ENCODE measurements around the gene TMEM108.

The TMEM108 gene

DNA sequence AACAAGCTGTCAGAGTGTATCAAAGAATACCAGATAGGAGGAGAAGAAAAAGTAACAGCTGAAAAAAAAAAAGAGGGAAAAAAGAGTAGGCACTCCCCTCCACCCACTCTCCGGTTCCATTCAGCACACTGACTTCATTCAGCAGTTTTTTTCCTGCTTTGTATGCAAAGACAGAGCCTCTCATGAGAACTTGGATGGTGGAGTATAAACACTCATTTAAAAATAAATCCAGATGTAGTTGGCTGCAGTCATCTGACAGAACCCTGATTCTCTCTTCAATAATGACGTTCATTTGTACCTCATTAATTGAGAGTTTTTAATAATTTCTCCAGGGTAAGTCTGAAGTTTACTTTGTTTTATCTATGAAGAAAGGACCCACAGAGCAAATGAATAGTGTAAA, 81.0 kb downstream of the TMEM108 start:
- DNase-seq (ENCODE audit: low spot score), result no peak

DNA sequence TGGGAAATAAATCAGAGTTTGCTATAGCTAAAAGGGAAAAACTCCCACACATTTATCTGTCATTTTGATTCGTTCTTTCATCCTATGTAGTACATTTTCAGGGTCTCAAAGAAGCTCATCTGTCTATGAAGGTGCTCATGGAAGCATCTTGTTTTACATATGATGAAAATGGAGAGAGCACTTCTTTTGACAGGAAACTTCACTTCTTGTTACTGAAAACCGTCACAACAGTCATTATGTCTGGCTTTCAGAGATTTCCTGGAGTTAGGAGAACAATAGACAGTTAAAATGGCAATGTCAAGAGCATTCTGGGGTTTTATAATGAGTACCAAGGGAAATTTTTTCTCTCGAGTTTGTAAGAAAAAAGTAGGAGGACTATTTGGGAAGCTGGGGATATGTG, 83.3 kb downstream of the TMEM108 start:
- no peak for DNase-seq (ENCODE audit: low spot score)

DNA sequence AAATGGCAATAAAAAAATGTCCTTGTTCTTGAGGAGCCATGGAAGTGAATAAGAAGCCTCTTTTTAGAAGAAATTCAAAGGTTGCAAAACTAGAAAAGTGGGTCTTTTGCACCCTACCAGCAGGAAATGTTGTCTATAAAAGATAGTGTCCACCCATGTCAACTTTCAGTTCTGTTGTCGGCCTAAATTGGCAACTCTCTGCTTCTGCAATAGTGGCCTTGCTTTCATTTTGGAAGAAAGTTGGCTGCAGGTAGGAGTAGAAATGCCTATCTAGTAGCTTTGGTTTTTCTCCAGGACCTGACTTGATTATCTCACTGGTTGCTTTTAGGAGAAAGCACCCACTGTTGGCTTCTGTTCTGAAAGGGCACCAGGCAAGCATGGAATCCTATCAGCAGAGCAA, 85.4 kb downstream of the TMEM108 start:
- DNase-seq (ENCODE audit: low spot score), result no peak

DNA sequence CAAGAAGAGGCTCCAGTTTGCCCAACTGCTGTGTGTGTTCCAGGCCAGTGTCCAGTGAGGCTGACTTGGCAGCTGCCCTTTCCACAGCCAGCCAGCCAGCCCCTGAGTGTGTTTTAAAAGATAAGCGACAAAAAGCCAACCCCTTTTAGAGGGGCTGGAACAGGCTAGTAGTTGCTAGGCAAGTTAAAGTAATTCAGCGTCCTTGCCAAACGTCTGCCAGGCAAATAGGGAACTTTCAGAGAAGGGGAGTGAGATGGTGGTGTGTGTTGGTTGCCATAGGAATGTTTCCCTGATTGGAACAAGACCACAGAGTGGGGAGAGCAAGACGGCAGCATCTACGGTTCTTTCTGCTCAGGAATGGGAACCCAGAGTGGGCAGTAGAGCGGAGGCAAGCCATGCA, 86.3 kb downstream of the TMEM108 start:
- DNase-seq (ENCODE audit: low spot score), result no peak

DNA sequence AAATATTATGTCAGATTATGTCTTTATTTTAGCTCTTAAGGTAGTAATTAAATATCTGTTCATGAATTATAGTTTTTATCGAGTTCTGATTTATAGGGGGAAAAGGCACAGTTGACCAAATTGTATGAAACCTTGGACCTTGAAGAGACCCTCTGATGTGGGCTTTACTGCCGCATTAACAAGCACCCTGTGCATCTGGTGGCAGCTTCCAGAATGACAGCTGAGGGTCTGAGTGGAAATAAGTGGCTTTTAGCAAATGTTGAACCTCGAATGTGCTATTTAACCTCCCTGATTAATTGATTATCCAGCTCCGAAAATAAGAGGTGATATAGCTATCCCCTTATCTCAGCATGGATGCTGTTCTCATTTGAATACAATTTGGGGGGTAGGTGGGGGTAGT, 87.0 kb downstream of the TMEM108 start:
- no peak for DNase-seq (ENCODE audit: low spot score)

DNA sequence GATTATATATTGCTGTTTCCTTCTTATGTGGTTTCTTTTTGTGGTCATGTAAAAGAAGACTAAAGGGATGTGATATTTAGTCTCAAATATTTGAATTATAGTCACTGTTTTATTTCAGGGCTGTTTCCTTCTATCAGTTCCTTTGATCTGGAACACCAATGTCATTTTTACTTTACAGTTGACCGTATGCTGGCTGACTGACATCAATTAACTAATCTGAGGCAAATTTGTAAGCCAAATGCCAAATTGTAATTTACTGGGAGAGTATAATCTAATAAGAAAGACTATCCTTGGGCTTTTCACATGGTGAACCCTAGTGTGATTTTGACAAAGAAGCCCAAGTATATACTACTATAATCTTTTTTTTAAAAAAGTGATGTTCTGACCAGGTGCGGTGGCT, 87.6 kb downstream of the TMEM108 start:
- no peak for DNase-seq (ENCODE audit: low spot score)

DNA sequence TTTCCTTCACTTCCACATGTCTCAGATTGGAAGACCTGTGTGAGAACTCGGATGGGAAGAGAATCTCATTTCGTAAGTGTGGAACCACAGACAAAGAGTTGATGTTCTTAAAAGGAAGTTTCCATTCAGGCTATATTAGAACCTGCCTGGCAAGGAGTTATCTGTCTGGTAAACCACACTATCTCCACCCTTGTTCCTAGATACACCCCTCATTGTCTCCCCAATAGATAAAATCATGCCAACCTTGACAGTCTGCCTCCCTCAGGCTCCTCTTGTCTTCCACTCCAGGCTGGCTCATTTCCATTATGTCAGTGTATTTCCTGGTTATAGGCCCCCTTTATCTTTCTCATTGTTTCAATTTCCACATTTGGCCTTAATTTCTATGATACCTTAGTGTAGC, 89.2 kb downstream of the TMEM108 start:
- DNase-seq (ENCODE audit: low spot score), result no peak

DNA sequence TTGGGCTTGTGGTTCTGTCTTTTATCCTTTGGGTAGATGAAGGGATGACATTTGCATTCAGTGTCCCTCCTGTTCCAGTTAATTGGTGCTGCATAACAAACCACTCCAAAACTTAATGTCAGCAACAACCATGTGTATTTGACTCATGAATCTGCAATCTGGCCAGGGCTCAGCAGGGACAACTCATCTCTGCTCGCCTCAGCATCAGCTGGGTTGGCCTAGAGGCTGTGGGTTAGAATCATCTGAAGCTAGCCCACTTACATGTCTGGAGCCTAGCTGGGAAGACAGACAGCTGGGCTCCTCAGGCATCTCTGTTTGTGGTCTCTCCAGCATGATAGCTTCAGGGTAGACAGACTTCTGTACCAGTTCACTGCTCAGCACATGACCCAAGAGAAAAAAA, 92.0 kb downstream of the TMEM108 start:
- DNase-seq (ENCODE audit: low spot score), result no peak

DNA sequence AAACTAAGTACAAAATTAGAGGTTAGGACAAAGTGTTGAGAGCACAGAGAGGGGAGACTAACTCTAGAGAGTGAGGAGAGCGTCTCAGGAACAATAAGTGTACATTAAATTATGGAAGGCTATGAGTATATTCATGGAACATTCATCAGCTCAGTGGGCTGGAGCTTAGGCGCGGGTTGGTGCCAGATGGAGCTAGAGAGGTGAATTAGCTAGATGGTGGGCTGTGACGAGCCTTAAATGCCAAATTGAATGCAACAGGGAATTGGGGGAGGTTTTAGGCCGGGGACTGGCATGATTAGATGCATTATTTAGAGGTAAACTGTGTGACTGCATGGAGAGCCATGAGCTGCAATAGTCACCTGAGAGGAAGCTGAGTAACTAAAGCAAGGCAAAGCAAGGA, 97.1 kb downstream of the TMEM108 start:
- no peak for DNase-seq (ENCODE audit: low spot score)

DNA sequence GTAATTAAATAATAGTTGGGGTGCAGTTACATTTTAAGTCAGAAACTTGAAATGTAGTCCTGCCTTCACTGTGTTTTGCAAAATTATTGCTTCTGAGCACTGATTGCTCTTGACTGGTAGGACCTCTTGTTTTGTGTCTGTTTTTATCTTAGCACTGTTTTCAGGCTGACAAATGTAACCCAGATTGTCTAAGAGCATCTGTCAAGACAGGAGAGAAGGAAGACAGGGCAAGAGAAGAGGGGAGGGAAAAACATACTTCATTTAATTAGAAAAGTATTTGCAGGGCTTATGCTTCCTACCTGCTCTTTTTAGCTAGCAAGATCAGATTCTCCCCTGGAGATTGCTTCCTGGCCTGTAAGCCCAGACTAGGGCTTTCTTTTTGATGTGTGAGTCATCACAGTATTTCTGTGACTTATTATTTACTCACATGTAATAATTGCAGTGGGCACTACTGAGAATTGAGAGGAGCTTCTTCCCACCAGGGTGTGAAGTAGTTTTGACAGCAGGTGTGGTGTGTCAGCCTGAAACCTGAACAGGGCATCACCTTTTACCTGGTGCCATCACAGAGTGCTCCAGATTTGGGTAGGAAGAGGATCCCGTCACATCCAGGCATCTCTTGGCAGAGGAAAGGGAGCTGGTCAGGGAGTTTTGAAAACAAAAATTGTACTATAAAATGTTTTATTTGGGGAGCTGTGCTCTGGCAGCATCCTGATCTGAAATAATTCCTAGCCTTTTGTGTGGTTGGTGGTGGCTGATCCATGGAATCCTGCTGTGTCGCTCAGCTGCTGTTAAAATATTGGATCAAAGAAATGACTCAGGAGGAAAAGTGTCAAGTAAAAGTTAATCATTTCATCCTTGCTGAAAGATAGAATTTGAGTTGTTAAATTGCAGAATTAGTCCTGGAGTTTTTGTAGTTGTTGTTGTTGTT, 98.2 kb downstream of the TMEM108 start:
- DNase-seq (ENCODE audit: low spot score), result no peak

DNA sequence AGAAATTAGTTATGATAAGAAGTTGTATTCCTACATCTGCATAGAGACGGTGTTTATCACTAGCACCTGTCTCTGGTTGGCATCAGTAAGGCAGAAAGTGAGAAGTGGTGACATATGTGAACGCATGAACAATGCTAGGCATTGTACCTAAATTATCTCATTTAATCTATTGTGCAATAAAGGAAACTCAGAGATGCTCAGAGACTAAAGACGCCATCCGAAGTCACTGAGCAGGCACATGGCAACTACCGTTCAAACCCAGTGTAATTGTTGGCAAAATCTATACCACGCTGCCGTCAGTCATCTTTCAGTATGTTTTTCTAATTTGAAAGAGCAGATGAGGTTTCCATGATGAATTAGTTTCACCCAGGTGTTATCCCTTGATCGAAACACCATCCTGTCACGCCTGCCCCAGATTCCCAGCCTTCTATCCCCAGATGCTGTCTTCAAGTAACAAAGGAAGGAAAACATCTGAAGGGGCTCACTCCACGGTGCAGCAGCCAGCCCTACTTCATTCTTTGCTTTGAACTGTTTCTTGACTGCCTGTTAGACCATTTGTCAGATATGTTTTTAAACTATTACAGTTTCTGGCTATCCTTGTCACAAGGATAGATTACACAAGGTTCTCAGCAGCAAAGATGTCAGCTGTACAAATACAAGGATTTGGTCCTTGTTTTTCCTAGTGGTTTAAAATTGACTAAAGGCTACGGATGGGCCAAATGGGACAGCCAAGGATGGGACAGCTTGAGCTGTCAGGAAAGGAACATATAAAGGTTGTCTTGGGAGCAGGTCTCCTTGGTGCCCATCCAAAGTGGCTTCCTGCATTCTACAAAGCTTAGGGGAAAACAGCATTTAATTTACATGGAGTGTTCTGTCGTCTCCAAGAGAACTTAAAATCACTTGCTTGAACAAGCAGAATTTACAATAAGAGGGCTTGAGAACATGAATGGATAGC, 99.1 kb downstream of the TMEM108 start:
- no peak for DNase-seq (ENCODE audit: low spot score)

DNA sequence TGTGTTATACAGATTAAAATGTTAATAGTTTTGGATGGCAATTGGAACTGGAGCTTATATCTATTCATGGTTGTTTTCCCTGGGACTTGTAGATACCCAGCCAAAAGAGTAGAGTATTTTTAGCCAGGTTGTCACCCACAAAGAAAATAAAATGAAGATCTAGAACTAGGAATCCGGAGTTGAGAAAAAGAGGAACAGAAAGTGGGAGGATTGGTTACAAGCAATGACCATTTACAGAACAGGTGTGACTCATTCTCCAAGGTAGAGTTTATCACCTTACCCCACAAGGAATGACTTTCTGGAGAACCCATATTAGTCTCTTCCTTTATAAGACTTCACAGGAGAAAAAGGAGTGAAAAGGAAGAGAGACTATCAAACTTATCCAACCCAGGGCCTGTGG, 99.8 kb downstream of the TMEM108 start:
- DNase-seq (ENCODE audit: low spot score), result no peak

DNA sequence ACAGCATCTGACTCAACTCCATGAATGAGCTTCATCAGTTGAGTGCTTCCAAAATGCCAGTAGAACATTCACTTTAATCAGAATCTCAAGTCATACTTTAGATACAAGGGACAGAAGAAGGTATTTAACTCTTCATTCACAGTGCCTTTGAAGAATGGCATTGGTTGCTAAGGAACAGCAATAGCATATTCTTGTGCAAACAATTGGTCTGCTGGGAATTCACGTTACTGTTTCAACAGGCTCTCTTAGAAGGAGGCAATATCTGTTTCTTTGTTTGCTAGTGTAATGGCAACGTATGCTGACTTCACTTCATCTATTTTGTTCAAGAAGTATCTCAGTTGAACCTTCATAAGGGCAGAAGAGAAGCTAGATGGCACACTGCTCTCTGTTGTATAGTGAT, 113.9 kb downstream of the TMEM108 start:
- DNase-seq (ENCODE audit: low spot score), result no peak

DNA sequence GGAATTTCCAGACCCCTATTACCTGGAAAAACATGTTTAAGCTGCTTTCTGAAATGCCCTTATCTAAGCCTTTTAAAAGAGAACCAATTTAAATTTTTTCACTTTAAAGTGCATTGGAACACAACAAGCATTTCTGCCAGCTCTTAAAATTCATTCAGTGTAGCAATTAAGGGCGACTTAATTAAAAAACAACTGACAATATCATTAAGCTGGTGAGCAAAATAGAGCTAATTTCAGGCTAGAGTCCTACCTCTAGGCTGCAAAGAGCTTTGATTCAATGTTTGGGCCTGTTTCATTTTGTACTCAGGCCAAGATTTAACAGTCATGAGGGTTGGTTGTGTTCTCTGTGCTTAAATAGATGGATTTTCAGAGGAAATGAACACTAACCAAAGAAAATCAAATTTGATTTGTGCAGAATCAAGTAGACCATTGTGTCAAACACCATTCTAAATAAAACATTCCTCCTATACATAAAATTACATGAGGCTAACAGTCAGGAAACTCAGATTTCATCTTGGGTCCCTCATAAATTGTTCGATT, 114.6 kb downstream of the TMEM108 start:
- no peak for DNase-seq (ENCODE audit: low spot score)

DNA sequence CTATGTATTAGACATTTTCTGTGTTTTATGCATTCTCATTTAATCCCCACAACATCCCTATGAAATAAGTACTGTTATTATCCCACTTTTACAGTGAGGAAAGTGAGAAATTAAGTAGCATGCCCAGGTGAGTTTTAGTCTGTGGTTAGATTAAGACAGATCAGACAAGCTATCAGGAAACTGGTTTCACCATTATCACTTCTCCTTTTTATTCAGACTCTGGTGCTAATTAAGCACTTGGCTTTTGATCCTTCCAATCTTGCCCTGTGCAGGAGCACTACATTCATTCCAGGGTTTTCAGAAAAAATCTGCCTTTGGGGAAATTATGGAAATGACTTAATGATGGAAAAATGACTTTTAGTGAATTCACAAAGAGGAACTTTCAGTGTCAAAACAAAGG, 115.2 kb downstream of the TMEM108 start:
- no peak for DNase-seq (ENCODE audit: low spot score)

DNA sequence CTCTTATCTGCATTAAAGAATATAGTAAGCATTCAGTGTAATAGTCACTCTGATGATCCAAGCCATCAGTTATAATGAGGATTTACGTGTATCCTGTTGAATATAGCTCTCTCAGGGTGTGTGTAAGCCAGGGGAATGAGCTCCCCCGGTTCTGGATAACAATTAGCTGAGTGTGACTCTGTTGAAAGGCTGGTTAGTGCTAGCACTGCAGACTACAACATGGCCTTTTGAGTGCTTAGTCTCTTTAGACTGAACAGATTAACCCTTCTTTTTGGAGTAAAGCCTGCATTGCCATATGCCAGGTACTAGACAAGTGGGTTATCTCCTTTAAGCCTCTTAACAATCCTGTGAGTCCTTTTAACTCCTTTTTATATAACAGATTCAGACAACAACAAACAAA, 119.5 kb downstream of the TMEM108 start:
- no peak for DNase-seq (ENCODE audit: low spot score)

DNA sequence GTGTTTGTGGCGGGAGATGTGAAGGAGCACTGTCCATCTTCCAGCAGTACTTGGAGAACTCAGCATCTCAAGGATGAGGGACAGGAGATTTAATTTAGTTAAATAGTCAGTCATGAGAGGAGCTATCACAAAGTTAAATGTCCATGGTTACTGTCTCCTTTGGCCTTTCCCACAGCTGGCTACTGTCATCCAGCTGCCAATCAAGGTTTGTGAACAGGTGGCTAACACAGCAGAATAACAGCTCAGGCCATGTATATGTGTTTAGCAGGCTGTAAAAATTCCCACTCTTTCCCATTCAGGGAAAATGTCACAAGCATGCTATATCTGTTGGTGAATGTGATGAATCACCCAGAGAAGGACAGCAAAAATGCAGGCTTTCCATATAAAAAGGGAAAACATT, 120.5 kb downstream of the TMEM108 start:
- DNase-seq (ENCODE audit: low spot score), result no peak

DNA sequence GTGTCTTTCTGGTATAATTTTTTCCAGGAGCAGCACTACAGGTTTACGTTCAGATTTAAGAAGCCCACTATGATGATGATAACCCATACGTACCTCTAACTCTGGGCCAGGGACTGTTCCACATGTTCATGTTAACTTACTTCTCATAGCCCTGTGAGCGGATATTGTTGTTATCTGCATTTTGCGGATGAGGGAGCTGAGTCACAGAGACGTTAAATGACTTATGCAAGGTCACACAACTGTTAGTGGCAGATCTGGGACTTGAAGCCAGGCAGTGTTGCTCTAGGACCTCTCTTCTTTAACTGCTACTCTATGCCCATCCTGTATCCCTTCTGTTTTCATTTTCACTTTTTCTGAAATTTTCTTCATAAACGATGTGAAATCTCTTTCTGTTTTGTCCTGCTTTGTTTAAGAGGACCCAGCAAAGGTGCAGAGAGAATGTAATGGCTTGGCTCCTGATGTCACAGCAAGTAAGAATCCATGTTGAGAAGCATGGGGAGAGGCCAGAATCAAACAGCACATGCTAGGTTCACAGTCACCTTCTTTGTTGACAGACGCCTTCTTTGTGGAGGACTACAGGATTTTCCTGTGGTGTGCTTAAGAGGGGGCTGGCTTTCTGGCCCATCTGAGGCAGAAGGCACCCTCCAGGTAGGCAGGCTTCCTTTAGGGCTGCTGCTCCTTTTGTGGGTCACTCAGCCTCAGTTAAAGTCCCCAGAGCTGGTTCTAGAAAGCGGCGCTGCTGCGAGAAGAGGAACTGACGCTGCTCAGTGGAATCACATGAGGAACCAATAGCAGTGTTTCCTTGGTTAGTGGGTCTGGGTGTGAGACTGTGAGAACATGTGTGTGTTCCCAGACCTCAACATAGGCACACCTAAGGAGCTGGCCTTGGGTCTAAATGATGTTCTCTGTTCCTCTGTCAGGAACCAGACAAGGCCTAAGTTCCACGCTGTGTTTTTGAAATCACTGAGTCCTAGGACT, 121.6 kb downstream of the TMEM108 start:
- DNase-seq (ENCODE audit: low spot score), result no peak

DNA sequence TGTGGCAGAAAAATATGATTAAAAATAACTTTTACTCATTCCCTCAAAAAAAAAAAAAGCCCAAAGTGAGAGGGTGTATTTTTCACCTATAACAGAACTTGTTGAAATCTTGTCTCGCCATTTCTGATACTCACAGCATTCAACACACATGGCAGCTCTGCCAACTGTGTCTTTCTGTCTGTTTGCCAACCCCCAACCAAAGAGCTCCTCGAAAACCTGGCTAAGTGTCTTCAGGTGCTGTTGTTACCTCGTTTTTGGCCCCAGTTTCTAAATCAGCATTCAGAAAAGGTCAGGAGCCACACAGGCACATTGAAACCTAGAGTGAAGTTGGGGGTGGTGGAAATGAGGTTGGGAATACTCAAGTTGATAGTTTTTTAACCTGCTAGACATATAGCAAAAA, 123.5 kb downstream of the TMEM108 start:
- no peak for DNase-seq (ENCODE audit: low spot score)

DNA sequence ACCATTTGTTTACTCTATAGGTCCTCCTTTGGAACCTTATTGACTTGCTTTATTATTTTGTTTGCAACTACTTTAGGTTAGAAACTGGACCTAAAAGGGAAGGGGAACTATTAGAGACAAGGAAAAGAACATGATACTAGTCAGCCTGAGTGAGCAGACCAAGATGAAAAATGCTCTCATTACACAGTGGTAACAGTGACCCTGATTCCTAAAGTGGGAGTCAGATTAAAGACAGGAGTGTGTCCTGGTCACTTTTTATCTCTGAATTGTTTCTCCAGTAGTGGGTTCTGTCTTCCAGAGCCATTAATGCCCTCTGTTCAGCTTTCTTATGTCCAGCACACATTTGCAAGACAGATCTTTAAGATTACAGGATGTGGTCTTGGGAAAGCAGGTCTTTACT, 124.1 kb downstream of the TMEM108 start:
- DNase-seq (ENCODE audit: low spot score), result no peak

DNA sequence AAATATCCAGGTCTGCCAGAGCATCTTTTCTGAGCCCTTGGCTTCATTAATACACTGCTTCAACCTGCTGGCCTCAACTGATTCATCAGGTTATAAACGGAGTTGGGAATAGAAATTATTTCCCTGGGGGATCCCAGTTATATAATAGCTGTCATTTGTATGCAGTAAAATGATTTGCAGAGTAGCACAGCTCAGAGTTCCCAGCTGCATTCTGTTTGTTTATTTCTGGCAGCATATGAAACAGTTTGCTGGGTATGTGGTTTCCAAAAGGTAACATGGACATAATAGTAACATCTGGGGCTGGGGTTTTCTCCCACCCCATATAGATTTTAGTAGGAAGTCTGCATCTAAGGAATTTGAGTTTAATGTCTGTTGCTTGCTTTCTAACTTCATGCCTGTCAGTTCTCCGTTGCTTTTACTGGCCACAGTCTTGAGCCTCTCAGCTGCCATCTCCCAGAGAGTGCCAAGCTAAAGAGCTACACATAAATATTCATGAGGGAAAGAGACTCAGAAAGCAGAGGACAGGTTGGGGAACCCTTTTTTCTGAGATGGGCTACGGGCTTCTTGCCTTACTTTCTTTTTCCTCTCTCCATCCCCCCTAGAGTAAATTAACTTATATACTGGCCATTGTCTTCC, 124.6 kb downstream of the TMEM108 start:
- no peak for DNase-seq (ENCODE audit: low spot score)

Data from LoVo (cell line).